T47D (cell line): ENCODE measurements around the gene BMPR1A.

Experiments used
- DNase-seq, 2 experiments: peaks; one replicate each; pipeline versions ENCODE4 v3.0.0 to v3.0.0-alpha.2; 2011 to 2012; ENCODE audit warnings: low read depth in 1 of 2, low spot score in 1 of 2
- JUND ChIP-seq: IDR thresholded peaks from 2 replicates; pipeline ENCODE4 v1.6.1; 2012; ENCODE audit warnings: low read depth
- in situ Hi-C: cut with HindIII; loops from 2 replicates; pipeline ENCODE4 v1.10.0; 2016; ENCODE audit warnings: low sequenced_read_pairs, low pct_unique_long_range_greater_than_20kb

Gene BMPR1A

GRCh38 chr10:86758189-86759072 lies 2.0 kb downstream of the BMPR1A start:
- no peak for TF ChIP-seq JUND
- in situ Hi-C loops: no loop called here
- DNase-seq: peak in 1 of 2 experiments; percentile 47

DNA sequence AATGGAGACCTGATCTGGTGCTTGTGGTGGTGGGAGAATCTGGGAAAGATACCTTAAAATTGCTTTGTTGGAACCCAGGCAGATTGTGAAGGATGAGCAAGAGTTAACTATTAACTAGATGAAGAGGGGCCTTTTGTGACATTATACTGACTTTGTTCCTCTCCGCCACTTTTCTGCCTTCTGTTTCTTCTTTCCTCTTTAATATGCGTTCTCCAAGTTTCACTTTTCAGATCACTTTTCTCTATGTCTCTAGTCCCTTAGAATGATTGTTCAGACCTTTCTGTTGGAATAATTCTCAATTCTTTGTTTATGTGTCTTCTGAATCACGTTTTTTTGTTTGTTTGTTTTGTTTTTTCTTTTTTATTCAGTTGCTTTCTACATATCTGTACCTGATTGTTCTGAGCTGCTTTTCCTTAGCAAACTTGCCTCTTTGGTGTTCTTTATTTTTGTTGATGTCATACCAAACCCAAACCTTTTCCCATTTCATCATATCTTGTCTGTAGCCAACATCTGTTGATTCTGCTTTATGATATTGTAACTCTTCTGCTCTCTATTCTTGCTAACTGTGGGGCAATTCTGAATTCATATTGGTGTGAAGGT lies 2.8 kb downstream of the BMPR1A start:
- DNase-seq: no peak
- in situ Hi-C loops: no loop called here
- TF ChIP-seq JUND: no peak

GRCh38 chr10:86763404-86763803 lies 7.0 kb downstream of the BMPR1A start:
- no peak for TF ChIP-seq JUND
- DNase-seq: no peak
- in situ Hi-C loops: no loop called here

DNA sequence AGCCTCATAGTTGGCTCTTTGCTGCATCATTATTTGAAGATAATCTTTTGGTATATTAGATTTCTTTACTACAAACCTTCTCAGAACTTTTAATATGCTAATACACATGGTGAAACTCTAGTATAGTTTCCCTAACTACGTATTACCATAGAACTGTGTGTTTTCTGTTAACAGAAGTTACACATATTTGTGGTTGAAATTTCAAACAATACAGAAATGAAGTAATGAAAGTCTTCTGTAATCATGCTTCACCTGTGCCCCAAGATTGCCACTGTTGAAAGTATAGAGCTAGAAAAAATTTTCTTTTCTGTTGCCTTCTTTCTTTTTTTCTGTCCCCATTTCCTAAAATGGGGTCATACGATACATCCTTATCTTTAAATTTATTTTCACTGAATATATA lies 9.1 kb downstream of the BMPR1A start:
- no peak for DNase-seq
- no peak for TF ChIP-seq JUND
- in situ Hi-C loops: no loop called here

GRCh38 chr10:86768412-86769062 lies 12.1 kb downstream of the BMPR1A start:
- DNase-seq: no peak
- in situ Hi-C loops: no loop called here
- no peak for TF ChIP-seq JUND

- DNase-seq: no peak
- in situ Hi-C loops: no loop called here
- TF ChIP-seq JUND: no peak
Observed at GRCh38 chr10:86769991-86770390, 13.6 kb downstream of the BMPR1A start.

DNA sequence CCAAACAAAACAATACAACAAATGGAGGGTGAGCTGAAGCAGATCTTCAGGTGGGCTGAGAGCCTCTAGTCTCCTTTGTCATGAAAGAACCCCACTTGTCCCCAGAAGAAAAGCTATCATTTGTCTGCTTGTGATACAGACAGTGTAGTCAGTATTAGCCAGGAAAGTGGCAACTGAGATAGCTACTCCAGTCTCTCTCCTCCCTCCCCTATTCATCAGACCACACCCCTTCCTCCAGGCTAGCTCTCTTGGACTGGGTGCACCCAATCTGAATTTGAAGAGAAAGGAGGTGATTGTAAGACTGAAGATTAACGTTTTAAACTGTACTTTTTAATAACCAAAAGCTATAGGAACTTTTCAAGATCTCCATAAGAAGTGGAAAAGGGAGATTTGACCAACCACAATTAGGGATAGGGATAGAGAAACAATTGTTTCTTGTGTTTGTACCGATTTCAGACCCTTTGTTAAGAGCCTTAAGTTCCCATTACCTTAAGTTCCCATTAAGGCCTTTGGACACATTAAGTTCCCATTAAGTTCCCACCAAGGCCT lies 14.1 kb downstream of the BMPR1A start:
- in situ Hi-C loops: no loop called here
- DNase-seq: no peak
- no peak for TF ChIP-seq JUND

DNA sequence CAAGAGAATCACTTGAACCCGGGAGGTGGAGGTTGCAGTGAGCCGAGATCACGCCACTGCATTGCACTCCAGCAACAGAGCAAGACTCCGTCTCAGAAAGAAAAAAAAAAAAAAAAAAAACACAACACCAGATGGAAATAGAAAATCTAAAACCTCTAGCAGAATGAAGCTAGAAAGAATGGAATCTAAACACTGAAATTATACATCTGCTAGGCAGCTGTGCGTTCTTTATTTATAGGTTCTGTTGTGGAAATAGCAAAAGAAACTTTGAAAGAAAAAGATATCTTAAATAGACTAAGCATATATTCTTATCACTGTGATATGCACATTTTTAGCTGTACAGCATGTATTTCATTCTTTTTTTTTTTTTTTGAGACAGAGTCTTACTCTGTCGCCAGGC lies 17.1 kb downstream of the BMPR1A start:
- in situ Hi-C loops: no loop called here
- TF ChIP-seq JUND: no peak
- no peak for DNase-seq

DNA sequence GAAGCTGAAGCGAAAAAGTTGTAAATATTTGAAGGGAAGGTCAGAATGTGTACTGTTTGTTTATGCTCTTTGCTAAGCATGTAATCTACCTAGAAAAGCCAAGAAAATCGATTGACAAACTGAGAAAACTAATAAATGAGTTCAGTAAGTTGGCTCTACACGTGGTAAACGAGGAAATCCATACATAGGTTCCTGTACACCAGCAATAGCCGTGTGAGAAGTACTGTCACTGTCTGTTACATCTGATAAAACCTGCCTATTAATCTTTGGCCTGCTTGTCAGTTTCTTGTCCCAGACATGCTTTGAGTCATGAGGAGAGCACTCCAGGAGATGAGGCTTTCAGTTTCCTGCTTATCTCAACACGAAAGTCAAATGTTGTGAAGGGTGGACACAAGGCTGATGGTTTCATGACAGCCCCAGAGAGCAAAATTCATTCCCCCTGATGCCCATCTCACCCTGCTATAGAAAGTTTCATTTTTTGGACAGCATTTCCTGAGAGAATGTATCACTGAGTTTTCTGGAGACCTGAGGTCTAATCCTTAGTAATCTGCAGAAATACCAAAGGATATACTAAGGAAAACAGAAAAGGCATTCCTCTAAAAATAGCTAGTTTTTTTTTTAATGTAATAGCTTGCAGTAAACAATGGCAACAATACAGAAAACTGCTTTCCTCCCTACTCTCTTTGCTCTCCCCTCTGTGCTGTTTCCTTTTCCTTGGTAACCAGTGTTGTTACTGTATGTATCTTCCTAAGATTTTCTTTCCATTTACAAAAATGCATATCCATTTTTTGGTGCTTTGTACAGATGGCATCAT lies 18.8 kb downstream of the BMPR1A start:
- DNase-seq: no peak
- TF ChIP-seq JUND: no peak
- in situ Hi-C loops: no loop called here

GRCh38 chr10:86775870-86776180 lies 19.4 kb downstream of the BMPR1A start:
- in situ Hi-C loops: no loop called here
- no peak for DNase-seq
- no peak for TF ChIP-seq JUND

GRCh38 chr10:86779220-86780017 lies 23.0 kb downstream of the BMPR1A start:
- in situ Hi-C loops: no loop called here
- no peak for TF ChIP-seq JUND
- DNase-seq: no peak
